Muscle layer of duodenum (tissue), 2 donors: ENCODE measurements around the gene ZNF566.
"Not testable (repeated sequence)": the region's sequence is repeated elsewhere in the genome, so short reads cannot be mapped to it uniquely, and the experiment has no call there.

Source experiments
- H3K27ac ChIP-seq: one replicate; pipeline ENCODE4 v1.7.0; 2013; ENCODE audit warnings: mild to moderate bottlenecking, low read length
- H3K27me3 ChIP-seq: one replicate; pipeline ENCODE4 v1.7.0; 2013; ENCODE audit warnings: low read depth, mild to moderate bottlenecking, control low read depth, low read length
- H3K36me3 ChIP-seq, 2 donors: one replicate each; pipeline ENCODE4 v1.7.0; 2013; ENCODE audit warnings: low read length in 2 of 2, control low read depth in 1 of 2, mild to moderate bottlenecking in 1 of 2; ENCODE audit not compliant: insufficient read depth in 2 of 2, control insufficient read depth in 1 of 2
- H3K4me1 ChIP-seq, 2 donors: one replicate each; pipeline ENCODE4 v1.7.0; 2013; ENCODE audit warnings: low read length in 2 of 2, mild to moderate bottlenecking in 2 of 2, control low read depth in 1 of 2, moderate library complexity in 1 of 2; ENCODE audit not compliant: insufficient read depth in 2 of 2, control insufficient read depth in 1 of 2
- H3K4me3 ChIP-seq, 2 donors: one replicate each; pipeline ENCODE4 v1.7.0; 2013; ENCODE audit warnings: low read length in 2 of 2, low read depth in 1 of 2, mild to moderate bottlenecking in 1 of 2
- H3K9me3 ChIP-seq, 2 donors: one replicate each; pipeline ENCODE4 v1.7.0; 2013; ENCODE audit warnings: low read length in 2 of 2, control low read depth in 1 of 2, mild to moderate bottlenecking in 1 of 2; ENCODE audit not compliant: control insufficient read depth in 1 of 2
- donor health status: healthy.

ZNF566 gene

DNA sequence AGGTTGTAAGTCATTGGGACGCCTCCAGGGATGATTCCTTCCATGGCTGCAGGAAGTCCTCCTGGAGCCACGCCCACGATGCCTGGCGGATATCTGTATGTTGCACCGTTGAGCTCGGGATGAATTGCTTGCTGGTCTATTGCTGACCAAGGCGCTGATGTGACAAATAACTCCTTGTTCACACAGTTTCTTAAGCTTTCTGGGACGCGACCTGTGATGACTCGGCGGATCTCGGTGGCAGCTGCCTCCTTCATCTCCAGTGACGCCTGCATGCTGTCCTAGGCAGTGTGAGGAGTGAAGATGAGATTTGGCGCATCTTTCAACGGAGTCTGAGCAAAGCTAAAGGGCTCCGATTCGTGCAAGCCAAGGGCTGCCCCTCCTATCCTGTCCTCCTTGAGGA is 7.6 kb upstream of the ZNF566 start:
- Histone ChIP-seq H3K27ac (no peak overlapping the region), H3K4me1 (no peaks in the 10 kb centered on the region), H3K9me3 (peaks cover 10 to 30% of the 10 kb centered on the region in 2 donors), H3K36me3 (no peaks in the 10 kb centered on the region), H3K4me3 (no peak overlapping the region), H3K27me3 (no peaks in the 10 kb centered on the region)

DNA sequence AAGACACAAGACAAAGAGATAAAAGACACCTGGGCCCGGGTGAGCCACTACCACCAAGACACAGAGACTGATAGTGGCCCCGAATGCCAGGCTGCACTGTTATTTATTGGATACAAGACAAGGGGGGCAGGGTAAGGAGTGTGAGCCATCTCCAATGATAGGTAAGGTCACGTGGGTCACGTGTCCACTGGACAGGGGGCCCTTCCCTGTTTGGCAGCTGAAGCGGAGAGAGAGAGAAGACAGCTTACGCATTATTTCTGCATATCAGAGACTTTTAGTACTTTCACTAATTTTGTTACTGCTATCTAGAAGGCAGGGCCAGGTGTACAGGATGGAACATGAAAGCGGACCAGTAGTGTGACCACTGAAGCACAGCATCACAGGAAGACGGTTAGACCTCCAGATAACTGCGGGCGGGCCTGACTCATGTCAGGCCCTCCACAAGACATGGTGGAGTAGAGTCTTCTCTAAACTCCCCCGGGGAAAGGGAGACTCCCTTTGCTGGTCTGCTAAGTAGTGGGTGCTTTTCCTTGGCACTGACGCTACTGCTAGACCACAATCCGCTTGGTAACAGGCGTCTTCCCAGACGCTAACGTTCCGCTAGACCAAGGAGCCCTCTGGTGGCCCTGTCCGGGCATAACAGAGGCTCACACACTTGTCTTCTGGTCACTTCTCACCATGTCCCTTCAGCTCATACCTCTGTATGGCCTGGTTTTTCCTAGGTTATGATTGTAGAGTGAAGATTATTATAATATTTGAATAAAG is 3.5 kb upstream of the ZNF566 start:
- Histone ChIP-seq H3K4me1 (peaks cover 7 to 10% of the 10 kb centered on the region in 2 donors), H3K9me3 (peaks cover 0 to 12% of the 10 kb centered on the region in 2 donors)
- H3K27ac ChIP-seq, H3K27me3 ChIP-seq, H3K4me3 ChIP-seq, H3K36me3 ChIP-seq: not testable (repeated sequence)

DNA sequence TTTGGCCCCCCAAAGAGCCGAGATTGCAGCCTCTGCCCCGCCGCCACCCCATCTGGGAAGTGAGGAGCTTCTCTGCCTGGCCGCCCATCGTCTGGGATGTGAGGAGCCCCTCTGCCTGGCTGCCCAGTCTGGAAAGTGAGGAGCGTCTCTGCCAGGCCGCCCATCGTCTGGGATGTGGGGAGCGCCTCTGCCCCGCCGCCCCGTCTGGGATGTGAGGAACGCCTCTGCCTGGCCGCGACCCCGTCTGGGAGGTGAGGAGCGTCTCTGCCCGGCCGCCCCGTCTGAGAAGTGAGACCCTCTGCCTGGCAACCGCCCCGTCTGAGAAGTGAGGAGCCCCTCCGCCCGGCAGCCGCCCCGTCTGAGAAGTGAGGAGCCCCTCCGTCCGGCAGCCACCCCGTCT is 1.5 kb upstream of the ZNF566 start:
- H3K27ac ChIP-seq, H3K36me3 ChIP-seq, H3K9me3 ChIP-seq, H3K27me3 ChIP-seq: not testable (repeated sequence)
- Histone ChIP-seq H3K4me1 (peaks cover 7 to 18% of the 10 kb centered on the region in 2 donors), H3K4me3 (peak overlapping the region in 1 of 2 donors; percentile 80)

DNA sequence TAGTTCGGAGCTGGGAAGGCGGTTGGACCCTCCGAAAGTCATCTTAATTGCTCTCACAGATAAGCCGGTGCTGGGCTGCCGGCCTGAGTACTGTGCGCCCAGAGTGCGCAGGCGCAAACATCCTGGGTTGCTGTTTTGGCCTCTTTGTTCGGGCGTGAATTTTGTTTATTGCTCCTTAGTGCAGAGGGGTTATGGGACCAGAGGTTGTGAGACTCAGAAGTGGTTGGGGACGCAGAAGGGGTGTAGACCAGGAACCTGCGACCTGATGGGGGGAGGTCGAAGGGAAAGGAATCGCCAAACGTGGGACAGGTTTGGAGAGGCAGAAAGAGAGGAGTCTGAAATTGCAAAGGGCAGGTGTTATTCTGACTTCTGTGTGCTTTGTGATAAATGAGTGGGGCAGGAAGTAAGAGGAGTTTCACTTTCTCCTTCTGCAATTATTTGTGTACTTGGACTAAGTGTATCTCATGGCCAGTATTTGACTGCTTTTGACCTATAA is 607 bp upstream of the ZNF566 start:
- no peaks in the 10 kb centered on the region for H3K36me3 ChIP-seq
- peak overlapping the region; percentile 80 to 97 for H3K4me3 ChIP-seq
- H3K27me3 ChIP-seq, result no peaks in the 10 kb centered on the region
- peaks cover 7 to 18% of the 10 kb centered on the region in 2 donors for H3K4me1 ChIP-seq
- H3K9me3 ChIP-seq, result no peaks in the 10 kb centered on the region
- peak overlapping the region; percentile 98 for H3K27ac ChIP-seq

GRCh38 chr19:36488846-36489117 is 579 bp downstream of the ZNF566 start:
- Histone ChIP-seq H3K27me3 (no peaks in the 10 kb centered on the region), H3K27ac (peak overlapping the region; percentile 98), H3K36me3 (no peaks in the 10 kb centered on the region), H3K4me1 (peaks cover 7 to 18% of the 10 kb centered on the region in 2 donors), H3K9me3 (no peaks in the 10 kb centered on the region), H3K4me3 (peak overlapping the region; percentile 80 to 97)

DNA sequence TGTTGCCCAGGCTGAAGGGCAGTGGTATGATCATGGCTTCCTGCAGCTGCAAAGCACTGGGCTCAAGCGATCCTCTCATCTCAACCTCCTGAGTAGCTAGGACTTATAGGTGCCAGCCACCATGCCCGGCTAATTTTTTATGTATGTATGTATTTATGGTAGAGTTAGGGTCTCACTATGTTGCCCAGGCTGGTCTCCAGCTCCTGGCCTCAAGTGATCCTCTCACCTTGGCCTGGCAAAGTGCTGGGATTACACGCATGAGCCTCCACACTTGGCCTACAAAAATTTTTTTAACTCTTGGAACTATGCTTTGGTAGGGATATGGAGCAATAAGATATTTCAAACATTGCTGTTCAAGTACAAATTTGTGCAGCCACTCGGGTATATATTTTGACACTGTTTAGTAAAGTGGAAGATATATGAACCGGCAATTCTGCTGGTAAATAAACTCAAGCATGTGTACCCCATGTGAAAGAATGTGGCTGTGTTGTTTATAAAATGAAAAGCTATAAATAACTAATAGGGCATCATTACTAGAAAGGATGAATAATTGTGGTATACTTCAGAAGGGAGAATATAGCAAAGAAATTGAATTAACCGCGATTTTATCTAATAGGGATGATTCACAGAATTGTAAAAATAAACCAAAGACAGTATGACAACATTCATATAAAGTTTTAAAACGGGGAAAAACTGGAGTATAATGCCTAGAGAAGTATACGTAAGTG is 1.1 kb downstream of the ZNF566 start:
- Histone ChIP-seq H3K27ac (peak overlapping the region; percentile 98), H3K4me1 (peaks cover 7 to 18% of the 10 kb centered on the region in 2 donors)

DNA sequence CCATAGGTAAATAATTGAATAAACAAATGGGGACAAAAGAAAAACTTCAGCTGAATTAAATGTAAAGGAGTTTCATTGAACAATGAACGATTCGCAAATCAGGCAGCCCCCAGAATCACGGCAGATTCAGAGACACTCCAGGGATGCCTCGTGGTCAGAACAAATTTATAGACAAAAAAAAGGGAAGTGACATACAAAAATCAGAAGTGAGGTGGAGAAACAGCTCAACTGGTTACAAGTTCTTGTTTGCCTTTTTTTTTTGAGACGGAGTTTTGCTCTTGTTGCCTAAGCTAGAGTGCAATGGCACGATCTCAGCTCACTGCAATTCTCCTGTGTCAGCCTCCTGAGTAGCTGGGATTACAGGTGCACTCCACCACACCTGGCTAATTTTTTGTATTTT is 5.7 kb downstream of the ZNF566 start:
- Histone ChIP-seq H3K27ac (no peak overlapping the region), H3K36me3 (peaks cover 0 to 14% of the 10 kb centered on the region in 2 donors), H3K4me1 (peaks cover 5 to 14% of the 10 kb centered on the region in 2 donors), H3K9me3 (peaks cover 0 to 4% of the 10 kb centered on the region in 2 donors), H3K27me3 (no peaks in the 10 kb centered on the region), H3K4me3 (no peak overlapping the region)

More for the DNA sequence above, 1.1 kb downstream of the ZNF566 start:
- H3K9me3 ChIP-seq, result no peaks in the 10 kb centered on the region
- H3K4me3 ChIP-seq, result peak overlapping the region; percentile 80 to 97
- H3K27me3 ChIP-seq, result no peaks in the 10 kb centered on the region
- H3K36me3 ChIP-seq, result no peaks in the 10 kb centered on the region

DNA sequence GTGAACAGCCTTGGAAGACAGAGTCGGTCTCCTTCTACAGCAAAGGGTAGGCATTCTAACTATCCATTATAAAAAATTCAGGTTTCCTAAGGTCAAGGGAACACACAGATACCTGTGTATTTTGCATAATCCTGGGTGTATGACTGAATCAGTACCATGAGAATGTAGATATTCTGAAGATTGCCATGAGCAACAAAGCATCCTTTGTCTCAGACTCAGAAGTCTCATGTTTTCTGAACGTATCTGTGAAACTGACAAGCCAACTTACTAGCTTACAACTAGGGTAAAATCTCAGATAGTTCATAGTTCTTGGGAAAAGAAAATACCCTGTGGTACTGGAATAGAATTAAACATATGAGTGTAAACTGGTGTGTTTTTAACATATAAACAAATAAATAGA is 6.5 kb downstream of the ZNF566 start:
- H3K9me3 ChIP-seq, result peaks cover 0 to 5% of the 10 kb centered on the region in 2 donors
- H3K4me3 ChIP-seq, result no peak overlapping the region
- no peaks in the 10 kb centered on the region for H3K27me3 ChIP-seq
- H3K36me3 ChIP-seq, result peaks cover 0 to 21% of the 10 kb centered on the region in 2 donors
- H3K27ac ChIP-seq, result no peak overlapping the region
- H3K4me1 ChIP-seq, result peaks cover 0 to 7% of the 10 kb centered on the region in 2 donors

DNA sequence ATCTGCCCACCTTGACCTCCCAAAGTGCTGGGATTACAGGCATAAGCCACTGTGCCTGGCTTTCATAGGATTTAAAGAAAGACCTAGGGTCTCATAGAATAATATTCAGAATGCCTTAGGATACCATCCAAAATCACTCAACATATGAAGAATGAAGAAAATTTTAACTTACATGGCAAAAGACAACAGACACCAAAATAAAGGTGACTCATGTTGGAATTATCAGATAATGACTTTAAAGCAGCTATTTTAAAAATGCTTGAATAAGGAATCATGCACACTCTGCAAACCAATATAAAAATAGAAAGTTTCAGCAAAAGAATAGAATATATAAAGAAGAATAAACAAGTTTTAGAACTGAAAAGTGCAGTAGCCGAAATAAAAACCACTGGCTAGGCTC is 29.3 kb downstream of the ZNF566 start:
- Histone ChIP-seq H3K27ac (no peak overlapping the region), H3K4me1 (no peaks in the 10 kb centered on the region), H3K36me3 (peaks cover 0 to 45% of the 10 kb centered on the region in 2 donors), H3K27me3 (no peaks in the 10 kb centered on the region), H3K9me3 (peaks cover 8 to 23% of the 10 kb centered on the region in 2 donors), H3K4me3 (no peak overlapping the region)

GRCh38 chr19:36456831-36457230 is 32.5 kb downstream of the ZNF566 start:
- Histone ChIP-seq H3K27ac (no peak overlapping the region), H3K4me3 (peak overlapping the region in 1 of 2 donors; percentile 28), H3K27me3 (no peaks in the 10 kb centered on the region), H3K9me3 (peaks cover 19 to 45% of the 10 kb centered on the region in 2 donors), H3K4me1 (no peaks in the 10 kb centered on the region), H3K36me3 (peaks cover 0 to 61% of the 10 kb centered on the region in 2 donors)

- Histone ChIP-seq H3K27me3 (no peaks in the 10 kb centered on the region), H3K36me3 (peaks cover 32 to 80% of the 10 kb centered on the region in 2 donors), H3K9me3 (peaks cover 61 to 78% of the 10 kb centered on the region in 2 donors), H3K4me3 (peak overlapping the region; percentile 26 to 53), H3K4me1 (no peaks in the 10 kb centered on the region), H3K27ac (no peak overlapping the region)
Observed at GRCh38 chr19:36449059-36449670, 40.2 kb downstream of the ZNF566 start.
